ENCODE data around the gene PTPN11. TPM values are rescaled to one million over a fixed set of nuclear protein-coding genes. Genes with fewer than 3 reads are reported as not detected.

PTPN11 gene
- total and polyA plus RNA-seq, 2 of the 8 experiments (the other 6 are each of a cell fraction or from before 2014, with no cell fraction given), result 28.3 to 133 TPM

- no peak for TF ChIP-seq RFX5 (IDR thresholded peaks at IDR 0.05; ENCODE audit: borderline replicate concordance, low read depth, low read length)
These were observed 5.4 kb downstream of the PTPN11 start (continued) for GRCh38 chr12:112424126-112424525.
